ENCODE measurements around the gene MPC1L. TPM values are rescaled to one million over a fixed set of nuclear protein-coding genes. Genes with fewer than 3 reads are reported as not detected.

Gene MPC1L
- polyA plus RNA-seq, 1 of the 3 experiments (the other 2 are of a cell fraction) = not detected

GRCh38 chrX:40623665-40624064 lies 437 bp downstream of the MPC1L start:
- Histone ChIP-seq H3K9ac (no peak overlapping the region), H3K9me2 (no peaks in the 10 kb centered on the region), H2AFZ (ENCODE audit: low read depth) (no peak overlapping the region), H4K20me1 (ENCODE audit: insufficient read depth) (no peaks in the 10 kb centered on the region), H3K4me1 (ENCODE audit: control insufficient read depth in 1 of 2, insufficient read depth in 2 of 2, low read depth in 1 of 2, low read length in 1 of 2) (no peaks in the 10 kb centered on the region), H3K4me3 (ENCODE audit: low read depth in 2 of 2, low read length in 1 of 2) (no peak overlapping the region), H3K9me3 (no peaks in the 10 kb centered on the region), H3K4me2 (no peak overlapping the region), H3K27ac (ENCODE audit: low read depth in 2 of 2, low read length in 1 of 2) (no peak overlapping the region), H3K79me2 (ENCODE audit: insufficient read depth) (no peaks in the 10 kb centered on the region), H3K36me3 (replicated peaks in 1 of 2; ENCODE audit: control insufficient read depth in 1 of 2, insufficient read depth in 2 of 2, low read length in 1 of 2) (peaks cover 7 to 14% of the 10 kb centered on the region in 2 experiments), H3K27me3 (ENCODE audit: insufficient read depth) (peaks cover 3% of the 10 kb centered on the region; the same call in 1 of the 2 replicates), H3F3A (replicated peaks; ENCODE audit: insufficient read depth) (no peaks in the 10 kb centered on the region)
- WGBS (ENCODE audit: low lambda C conversion rate) = 76% methylated on average over 26 of the region's 32 CpGs
- ChIA-PET POLR2A (no interaction called here), CTCF (interaction anchor here (0.8 to 1.3 kb wide), 3 partner anchors 28 to 80 kb away, joined by 3 to 7 read pairs (median 4); no protein-coding TSS in a partner anchor)
- TF ChIP-seq GABPA (IDR thresholded peaks at IDR 0.05; ENCODE audit: low read depth) (no peak), FOXM1 (IDR thresholded peaks at IDR 0.05; ENCODE audit: low read depth) (no peak), SIN3A (IDR thresholded peaks at IDR 0.05; ENCODE audit: borderline replicate concordance, low read depth, low read length) (no peak), MXI1 (IDR thresholded peaks at IDR 0.05; ENCODE audit: low read depth, low read length) (no peak), EP300 (IDR thresholded peaks at IDR 0.05; ENCODE audit: borderline replicate concordance in 1 of 2, low read depth in 1 of 2, low read length in 1 of 2) (no peak), ZBTB33 (IDR thresholded peaks at IDR 0.05; ENCODE audit: borderline replicate concordance, low read depth) (no peak), TCF12 (IDR thresholded peaks at IDR 0.05) (no peak), POLR2AphosphoS5 (IDR thresholded peaks at IDR 0.05; ENCODE audit: low read depth, low read length) (no peak), NFIC (IDR thresholded peaks at IDR 0.05; ENCODE audit: borderline replicate concordance) (no peak), MEF2A (IDR thresholded peaks at IDR 0.05; ENCODE audit: borderline replicate concordance, low read depth) (no peak), NRF1 (IDR thresholded peaks at IDR 0.05; ENCODE audit: low read depth, low read length) (no peak), IRF3 (IDR thresholded peaks at IDR 0.05; ENCODE audit: low read depth, low read length) (no peak), EZH2phosphoT487 (IDR thresholded peaks at IDR 0.05; ENCODE audit: borderline replicate concordance, low read depth) (no peak)
- no peak for DNase-seq

- CTCF ChIA-PET = no interaction called here
- no peak for DNase-seq
- H3F3A ChIP-seq (replicated peaks; ENCODE audit: insufficient read depth) = no peaks in the 10 kb centered on the region
- H3K79me2 ChIP-seq (ENCODE audit: insufficient read depth) = no peaks in the 10 kb centered on the region
- no peaks in the 10 kb centered on the region for H3K4me1 ChIP-seq (ENCODE audit: control insufficient read depth in 1 of 2, insufficient read depth in 2 of 2, low read depth in 1 of 2, low read length in 1 of 2)
- no peaks in the 10 kb centered on the region for H3K9me3 ChIP-seq
- no peaks in the 10 kb centered on the region for H3K9me2 ChIP-seq
- peaks cover 19 to 24% of the 10 kb centered on the region in 2 experiments for H3K36me3 ChIP-seq (replicated peaks in 1 of 2; ENCODE audit: control insufficient read depth in 1 of 2, insufficient read depth in 2 of 2, low read length in 1 of 2)
- WGBS (ENCODE audit: low lambda C conversion rate) = 84% methylated on average over 4 of the region's 4 CpGs
- H2AFZ ChIP-seq (ENCODE audit: low read depth) = no peak overlapping the region
- H3K27ac ChIP-seq (ENCODE audit: low read depth in 2 of 2, low read length in 1 of 2) = no peak overlapping the region
- H3K27me3 ChIP-seq (ENCODE audit: insufficient read depth) = no peaks in the 10 kb centered on the region; the same call in 1 of the 2 replicates
- H3K9ac ChIP-seq = no peak overlapping the region
- H3K4me3 ChIP-seq (ENCODE audit: low read depth in 2 of 2, low read length in 1 of 2) = no peak overlapping the region
- no peaks in the 10 kb centered on the region for H4K20me1 ChIP-seq (ENCODE audit: insufficient read depth)
- TF ChIP-seq NFIC (IDR thresholded peaks at IDR 0.05; ENCODE audit: borderline replicate concordance) (no peak), RCOR1 (IDR thresholded peaks at IDR 0.05; ENCODE audit: low read length) (no peak), YY1 (IDR thresholded peaks at IDR 0.05; ENCODE audit: low read depth) (no peak), TCF12 (IDR thresholded peaks at IDR 0.05) (no peak), TAF1 (IDR thresholded peaks at IDR 0.05; ENCODE audit: borderline replicate concordance, low read depth, low read length) (no peak)
- no peak overlapping the region for H3K4me2 ChIP-seq
- POLR2A ChIA-PET = no interaction called here
Observed at GRCh38 chrX:40625294-40625693, 2.1 kb downstream of the MPC1L start.
